ENCODE data around the gene PCDHGA4. TPM values are rescaled to one million over a fixed set of nuclear protein-coding genes. Genes with fewer than 3 reads are reported as not detected.

Gene PCDHGA4
- total and polyA plus RNA-seq, 4 donors = 0.15 to 0.92 (median 0.22) TPM

DNA sequence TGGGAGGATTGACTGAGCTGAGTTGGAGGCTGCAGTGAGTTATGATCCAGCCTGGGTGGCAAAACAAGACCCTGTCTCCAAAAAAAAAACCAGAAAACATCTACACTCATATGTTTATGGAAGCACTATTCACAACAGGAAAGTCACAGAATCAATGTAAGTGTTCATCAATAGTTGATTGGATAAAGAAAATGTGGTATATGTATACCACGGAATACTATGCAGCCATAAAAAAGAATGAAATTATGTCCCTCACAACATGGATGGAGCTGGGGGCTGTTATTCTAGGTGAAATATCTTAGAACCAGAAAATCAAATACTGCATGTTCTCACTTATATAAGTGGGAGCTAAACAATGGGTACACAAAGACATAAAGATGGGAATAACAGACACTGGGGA lies 48.2 kb upstream of the PCDHGA4 start:
- no peaks in the 10 kb centered on the region for H3K4me1 ChIP-seq (ENCODE audit: control insufficient read depth in 4 of 4, insufficient read depth in 4 of 4, low read length in 3 of 4)
- H3K9ac ChIP-seq (ENCODE audit: low read depth in 1 of 2, low read length in 2 of 2) = no peak overlapping the region
- H3K36me3 ChIP-seq (ENCODE audit: control insufficient read depth in 4 of 4, insufficient read depth in 3 of 4, low read depth in 1 of 4, low read length in 3 of 4) = peaks cover 0 to 6% (median 0%) of the 10 kb centered on the region in 4 donors
- peak overlapping the region in 2 of 3 donors; percentile 12 to 40 for H3K4me3 ChIP-seq (ENCODE audit: low read depth in 1 of 3, low read length in 3 of 3)
- peaks cover 36 to 74% (median 55%) of the 10 kb centered on the region in 4 donors for H3K9me3 ChIP-seq (ENCODE audit: control insufficient read depth in 4 of 4, low read length in 3 of 4)
- TF ChIP-seq FOXA1 (IDR thresholded peaks at IDR 0.05) (no peak), RXRA (IDR thresholded peaks at IDR 0.05) (no peak), FOXA2 (IDR thresholded peaks at IDR 0.05) (no peak), NR2F2 (IDR thresholded peaks at IDR 0.05) (no peak), EGR1 (IDR thresholded peaks at IDR 0.05; ENCODE audit: low read depth in 2 of 2) (no peak), GABPA (IDR thresholded peaks at IDR 0.05 in 1 of 2, conservative IDR thresholded peaks at IDR 0.05 in 1 of 2) (no peak), HNF4G (IDR thresholded peaks at IDR 0.05) (no peak), TAF1 (conservative IDR thresholded peaks at IDR 0.05) (no peak), YY1 (IDR thresholded peaks at IDR 0.05) (no peak), HNF4A (conservative IDR thresholded peaks at IDR 0.05) (no peak), JUND (IDR thresholded peaks at IDR 0.05) (no peak), RAD21 (IDR thresholded peaks at IDR 0.05) (no peak)
- TF ChIP-seq, protein P1, sequence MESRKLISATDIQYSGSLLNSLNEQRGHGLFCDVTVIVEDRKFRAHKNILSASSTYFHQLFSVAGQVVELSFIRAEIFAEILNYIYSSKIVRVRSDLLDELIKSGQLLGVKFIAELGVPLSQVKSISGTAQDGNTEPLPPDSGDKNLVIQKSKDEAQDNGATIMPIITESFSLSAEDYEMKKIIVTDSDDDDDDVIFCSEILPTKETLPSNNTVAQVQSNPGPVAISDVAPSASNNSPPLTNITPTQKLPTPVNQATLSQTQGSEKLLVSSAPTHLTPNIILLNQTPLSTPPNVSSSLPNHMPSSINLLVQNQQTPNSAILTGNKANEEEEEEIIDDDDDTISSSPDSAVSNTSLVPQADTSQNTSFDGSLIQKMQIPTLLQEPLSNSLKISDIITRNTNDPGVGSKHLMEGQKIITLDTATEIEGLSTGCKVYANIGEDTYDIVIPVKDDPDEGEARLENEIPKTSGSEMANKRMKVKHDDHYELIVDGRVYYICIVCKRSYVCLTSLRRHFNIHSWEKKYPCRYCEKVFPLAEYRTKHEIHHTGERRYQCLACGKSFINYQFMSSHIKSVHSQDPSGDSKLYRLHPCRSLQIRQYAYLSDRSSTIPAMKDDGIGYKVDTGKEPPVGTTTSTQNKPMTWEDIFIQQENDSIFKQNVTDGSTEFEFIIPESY (IDR thresholded peaks at IDR 0.05) = no peak
- TF ChIP-seq, protein P2, sequence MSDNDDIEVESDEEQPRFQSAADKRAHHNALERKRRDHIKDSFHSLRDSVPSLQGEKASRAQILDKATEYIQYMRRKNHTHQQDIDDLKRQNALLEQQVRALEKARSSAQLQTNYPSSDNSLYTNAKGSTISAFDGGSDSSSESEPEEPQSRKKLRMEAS (IDR thresholded peaks at IDR 0.05) = no peak
- TF ChIP-seq, protein P3, sequence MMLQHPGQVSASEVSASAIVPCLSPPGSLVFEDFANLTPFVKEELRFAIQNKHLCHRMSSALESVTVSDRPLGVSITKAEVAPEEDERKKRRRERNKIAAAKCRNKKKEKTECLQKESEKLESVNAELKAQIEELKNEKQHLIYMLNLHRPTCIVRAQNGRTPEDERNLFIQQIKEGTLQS (IDR thresholded peaks at IDR 0.05) = no peak
- TF ChIP-seq, protein P4, sequence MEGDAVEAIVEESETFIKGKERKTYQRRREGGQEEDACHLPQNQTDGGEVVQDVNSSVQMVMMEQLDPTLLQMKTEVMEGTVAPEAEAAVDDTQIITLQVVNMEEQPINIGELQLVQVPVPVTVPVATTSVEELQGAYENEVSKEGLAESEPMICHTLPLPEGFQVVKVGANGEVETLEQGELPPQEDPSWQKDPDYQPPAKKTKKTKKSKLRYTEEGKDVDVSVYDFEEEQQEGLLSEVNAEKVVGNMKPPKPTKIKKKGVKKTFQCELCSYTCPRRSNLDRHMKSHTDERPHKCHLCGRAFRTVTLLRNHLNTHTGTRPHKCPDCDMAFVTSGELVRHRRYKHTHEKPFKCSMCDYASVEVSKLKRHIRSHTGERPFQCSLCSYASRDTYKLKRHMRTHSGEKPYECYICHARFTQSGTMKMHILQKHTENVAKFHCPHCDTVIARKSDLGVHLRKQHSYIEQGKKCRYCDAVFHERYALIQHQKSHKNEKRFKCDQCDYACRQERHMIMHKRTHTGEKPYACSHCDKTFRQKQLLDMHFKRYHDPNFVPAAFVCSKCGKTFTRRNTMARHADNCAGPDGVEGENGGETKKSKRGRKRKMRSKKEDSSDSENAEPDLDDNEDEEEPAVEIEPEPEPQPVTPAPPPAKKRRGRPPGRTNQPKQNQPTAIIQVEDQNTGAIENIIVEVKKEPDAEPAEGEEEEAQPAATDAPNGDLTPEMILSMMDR (IDR thresholded peaks at IDR 0.05; ENCODE audit: low read depth, low read length, missing input control) = no peak
- TF ChIP-seq, protein P5, sequence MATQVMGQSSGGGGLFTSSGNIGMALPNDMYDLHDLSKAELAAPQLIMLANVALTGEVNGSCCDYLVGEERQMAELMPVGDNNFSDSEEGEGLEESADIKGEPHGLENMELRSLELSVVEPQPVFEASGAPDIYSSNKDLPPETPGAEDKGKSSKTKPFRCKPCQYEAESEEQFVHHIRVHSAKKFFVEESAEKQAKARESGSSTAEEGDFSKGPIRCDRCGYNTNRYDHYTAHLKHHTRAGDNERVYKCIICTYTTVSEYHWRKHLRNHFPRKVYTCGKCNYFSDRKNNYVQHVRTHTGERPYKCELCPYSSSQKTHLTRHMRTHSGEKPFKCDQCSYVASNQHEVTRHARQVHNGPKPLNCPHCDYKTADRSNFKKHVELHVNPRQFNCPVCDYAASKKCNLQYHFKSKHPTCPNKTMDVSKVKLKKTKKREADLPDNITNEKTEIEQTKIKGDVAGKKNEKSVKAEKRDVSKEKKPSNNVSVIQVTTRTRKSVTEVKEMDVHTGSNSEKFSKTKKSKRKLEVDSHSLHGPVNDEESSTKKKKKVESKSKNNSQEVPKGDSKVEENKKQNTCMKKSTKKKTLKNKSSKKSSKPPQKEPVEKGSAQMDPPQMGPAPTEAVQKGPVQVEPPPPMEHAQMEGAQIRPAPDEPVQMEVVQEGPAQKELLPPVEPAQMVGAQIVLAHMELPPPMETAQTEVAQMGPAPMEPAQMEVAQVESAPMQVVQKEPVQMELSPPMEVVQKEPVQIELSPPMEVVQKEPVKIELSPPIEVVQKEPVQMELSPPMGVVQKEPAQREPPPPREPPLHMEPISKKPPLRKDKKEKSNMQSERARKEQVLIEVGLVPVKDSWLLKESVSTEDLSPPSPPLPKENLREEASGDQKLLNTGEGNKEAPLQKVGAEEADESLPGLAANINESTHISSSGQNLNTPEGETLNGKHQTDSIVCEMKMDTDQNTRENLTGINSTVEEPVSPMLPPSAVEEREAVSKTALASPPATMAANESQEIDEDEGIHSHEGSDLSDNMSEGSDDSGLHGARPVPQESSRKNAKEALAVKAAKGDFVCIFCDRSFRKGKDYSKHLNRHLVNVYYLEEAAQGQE (IDR thresholded peaks at IDR 0.05) = no peak
- no peak overlapping the region for H3K27ac ChIP-seq (ENCODE audit: low read depth in 1 of 2, low read length in 2 of 2)
- 97% methylated on average over 1 of the region's 1 CpG for WGBS
- no peak for DNase-seq (ENCODE audit: low spot score)
- no peaks in the 10 kb centered on the region for H3K27me3 ChIP-seq (ENCODE audit: control insufficient read depth in 4 of 4, insufficient read depth in 4 of 4, low read length in 3 of 4)

Measured in liver (tissue), 9 donors.